KMS-11 (cell line): Measurements from ENCODE around the gene NPEPL1.

Source experiments
- H2AFZ ChIP-seq: fragments of 200-600 bp; sonication (generic); 2 replicates; pipeline ENCODE4 v1.6.1; 2016; ENCODE audit warnings: antibody characterized with exemption, mixed run types, low read depth
- H3K27ac ChIP-seq: fragments of 200-600 bp; sonication (generic); 2 replicates; pipeline ENCODE4 v1.6.1; 2016; ENCODE audit warnings: mild to moderate bottlenecking, mixed run types
- H3K27me3 ChIP-seq: fragments of 200-600 bp; sonication (generic); 2 replicates; pipeline ENCODE4 v1.6.1; 2017; ENCODE audit warnings: mild to moderate bottlenecking, low read depth, mixed run types, moderate library complexity; ENCODE audit not compliant: insufficient read depth
- H3K36me3 ChIP-seq: fragments of 200-600 bp; sonication (generic); 2 replicates; pipeline ENCODE4 v1.6.1; 2017; ENCODE audit warnings: mild to moderate bottlenecking, mixed run types; ENCODE audit not compliant: insufficient read depth
- H3K4me1 ChIP-seq: fragments of 200-600 bp; sonication (generic); 2 replicates; pipeline ENCODE4 v1.6.1; 2016; ENCODE audit warnings: mild to moderate bottlenecking, low read depth, mixed run types; ENCODE audit not compliant: poor library complexity, severe bottlenecking
- H3K4me2 ChIP-seq: fragments of 200-600 bp; sonication (generic); 2 replicates; pipeline ENCODE4 v1.7.0; 2016; ENCODE audit warnings: mild to moderate bottlenecking, mixed run types
- H3K4me3 ChIP-seq: fragments of 200-600 bp; sonication (generic); IDR thresholded peaks from 2 replicates; pipeline ENCODE4 v1.6.1; 2017; ENCODE audit warnings: low read depth, low read length, mixed read lengths; ENCODE audit not compliant: insufficient read depth
- H3K79me2 ChIP-seq: fragments of 200-600 bp; sonication (generic); 2 replicates; pipeline ENCODE4 v1.6.1; 2016; ENCODE audit warnings: low read depth, mixed run types; ENCODE audit not compliant: insufficient read depth
- H3K9ac ChIP-seq: fragments of 200-600 bp; sonication (generic); 2 replicates; pipeline ENCODE4 v1.6.1; 2016; ENCODE audit warnings: mild to moderate bottlenecking, mixed run types
- H4K20me1 ChIP-seq: fragments of 200-600 bp; sonication (generic); 2 replicates; pipeline ENCODE4 v1.6.1; 2016; ENCODE audit warnings: mild to moderate bottlenecking, mixed run types; ENCODE audit not compliant: insufficient read depth
- CTCF ChIP-seq: fragments of 200-600 bp; sonication (generic); conservative IDR thresholded peaks from 2 replicates; pipeline ENCODE4 v1.6.1; 2017; ENCODE audit warnings: low read depth, mild to moderate bottlenecking, antibody characterized with exemption, low read length, moderate library complexity, mixed read lengths

Gene NPEPL1

GRCh38 chr20:58703765-58704371 is 11.3 kb downstream of the NPEPL1 start:
- no peak overlapping the region for H3K4me2 ChIP-seq
- no peak for TF ChIP-seq CTCF

GRCh38 chr20:58705208-58705926 is 12.8 kb downstream of the NPEPL1 start:
- Histone ChIP-seq H4K20me1 (no peaks in the 10 kb centered on the region), H3K27ac (no peak overlapping the region), H3K9ac (no peak overlapping the region), H3K79me2 (no peaks in the 10 kb centered on the region), H3K4me3 (no peak overlapping the region), H3K4me2 (no peak overlapping the region), H3K4me1 (no peaks in the 10 kb centered on the region), H3K36me3 (no peaks in the 10 kb centered on the region), H3K27me3 (no peaks in the 10 kb centered on the region), H2AFZ (no peak overlapping the region)
- no peak for TF ChIP-seq CTCF

More at GRCh38 chr20:58703765-58704371, 11.3 kb downstream of the NPEPL1 start:
- Histone ChIP-seq H3K79me2 (no peaks in the 10 kb centered on the region), H2AFZ (no peak overlapping the region), H3K36me3 (no peaks in the 10 kb centered on the region), H3K4me1 (no peaks in the 10 kb centered on the region), H4K20me1 (no peaks in the 10 kb centered on the region), H3K9ac (no peak overlapping the region), H3K27ac (no peak overlapping the region), H3K4me3 (no peak overlapping the region), H3K27me3 (no peaks in the 10 kb centered on the region)

- TF ChIP-seq CTCF = no peak
- Histone ChIP-seq H3K27ac (no peak overlapping the region), H3K4me1 (no peaks in the 10 kb centered on the region), H4K20me1 (no peaks in the 10 kb centered on the region), H3K36me3 (no peaks in the 10 kb centered on the region), H3K27me3 (no peaks in the 10 kb centered on the region), H3K4me2 (no peak overlapping the region), H2AFZ (no peak overlapping the region), H3K9ac (no peak overlapping the region), H3K4me3 (no peak overlapping the region), H3K79me2 (no peaks in the 10 kb centered on the region)
Measured at GRCh38 chr20:58706150-58706892, 13.7 kb downstream of the NPEPL1 start.

GRCh38 chr20:58706975-58707681 is 14.5 kb downstream of the NPEPL1 start:
- no peak for TF ChIP-seq CTCF
- no peaks in the 10 kb centered on the region for H4K20me1 ChIP-seq
- H3K27me3 ChIP-seq = no peaks in the 10 kb centered on the region
- H3K36me3 ChIP-seq = no peaks in the 10 kb centered on the region
- no peak overlapping the region for H3K27ac ChIP-seq
- H3K79me2 ChIP-seq = no peaks in the 10 kb centered on the region
- H3K4me1 ChIP-seq = no peaks in the 10 kb centered on the region
- H3K4me2 ChIP-seq = no peak overlapping the region
- H2AFZ ChIP-seq = no peak overlapping the region
- H3K4me3 ChIP-seq = no peak overlapping the region
- H3K9ac ChIP-seq = no peak overlapping the region
